A172 (cell line): ENCODE measurements around the gene MARCHF9. TPM values are rescaled to one million over a fixed set of nuclear protein-coding genes. Genes with fewer than 3 reads are reported as not detected.

Experiments
- DNase-seq: peaks from one replicate; pipeline ENCODE4 v3.0.0-alpha.2; 2015; ENCODE audit warnings: low spot score
- total RNA-seq: library from RNA; depleted of rRNA; stranded (reverse); fragments of >200 nt; shearing (Covaris generic); gene quantifications from 2 replicates; pipeline ENCODE4 v1.2.3, GENCODE V29; 2014; rRNA removed

MARCHF9 gene
- total RNA-seq, 1 experiment from 2014 or later = 12.9 TPM

DNA sequence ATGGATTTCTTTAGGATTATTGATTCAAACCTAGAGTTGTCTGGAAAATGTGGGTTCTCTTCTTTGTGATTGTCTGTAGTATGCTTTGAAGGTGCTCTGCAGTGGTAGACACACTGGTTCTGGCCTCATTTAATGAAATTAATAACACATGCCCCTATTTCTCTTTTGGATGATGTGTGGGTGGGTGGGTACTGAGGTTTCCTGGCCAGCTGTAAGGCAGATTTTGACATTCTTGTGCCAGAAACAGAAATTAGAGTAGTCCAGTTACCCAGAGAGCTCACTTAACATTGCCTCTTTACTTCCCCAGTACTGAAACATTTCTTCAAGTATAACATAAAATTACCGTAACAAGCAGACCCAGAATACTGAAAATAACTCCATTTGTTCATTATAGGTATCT lies 42.1 kb downstream of the MARCHF9 start:
- no peak for DNase-seq

GRCh38 chr12:57797933-57798332 lies 43.0 kb downstream of the MARCHF9 start:
- no peak for DNase-seq

- DNase-seq = no peak
These were observed 46.1 kb downstream of the MARCHF9 start for GRCh38 chr12:57800965-57801364.

GRCh38 chr12:57802607-57803006 lies 47.7 kb downstream of the MARCHF9 start:
- DNase-seq = no peak

DNA sequence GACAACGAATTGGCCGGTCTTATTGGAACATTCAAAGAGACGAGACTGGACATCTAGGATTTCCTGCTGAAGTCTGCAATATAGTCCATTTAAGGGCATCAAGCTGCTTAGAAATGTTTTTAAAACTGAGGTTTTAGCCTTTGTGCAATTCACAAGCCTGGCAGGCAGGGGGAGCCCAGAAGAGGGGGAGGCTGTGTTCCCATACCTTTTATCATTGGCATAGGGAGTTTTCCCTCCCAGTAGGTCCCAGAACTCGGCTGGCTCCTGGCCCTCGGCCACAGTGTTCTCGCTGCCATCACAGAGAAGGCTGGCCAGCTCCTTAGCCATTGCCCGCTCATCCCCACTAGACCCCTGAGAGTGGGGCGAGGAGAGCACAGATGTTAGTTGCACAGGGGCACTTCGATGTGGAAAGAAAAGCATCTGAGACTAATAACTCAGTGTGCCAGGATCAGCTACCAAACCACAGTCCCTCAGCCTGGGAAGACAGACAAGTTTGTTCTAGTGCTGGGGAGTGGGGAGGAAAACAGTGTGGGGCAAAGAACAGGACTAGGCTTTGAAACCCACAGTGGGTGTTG lies 48.5 kb downstream of the MARCHF9 start:
- DNase-seq = peak; percentile 59

GRCh38 chr12:57806677-57807076 lies 51.8 kb downstream of the MARCHF9 start:
- no peak for DNase-seq

DNA sequence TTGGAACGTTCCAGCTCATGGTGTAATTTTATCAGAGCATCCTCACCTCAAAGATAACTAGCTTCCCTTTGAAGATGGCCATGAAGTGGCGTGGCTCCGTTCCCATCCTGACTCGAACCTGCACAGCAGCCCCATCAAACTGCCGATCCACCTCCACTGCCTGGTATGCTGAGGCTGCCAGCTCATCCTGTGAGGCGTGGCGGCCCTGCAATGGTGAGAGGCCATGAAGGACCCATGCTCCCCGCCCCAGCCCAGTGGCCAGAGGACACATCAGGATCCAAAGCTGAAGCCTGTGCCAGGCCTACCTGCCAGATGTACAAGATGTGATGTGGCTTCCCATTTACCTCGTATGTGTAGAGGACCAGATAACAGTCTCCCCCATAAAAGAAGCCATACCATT lies 52.4 kb downstream of the MARCHF9 start:
- no peak for DNase-seq

- no peak for DNase-seq
These were observed 53.4 kb downstream of the MARCHF9 start for GRCh38 chr12:57808351-57808750.

GRCh38 chr12:57809425-57809824 lies 54.5 kb downstream of the MARCHF9 start:
- DNase-seq = no peak

Other genes with a start within 250 kb of the MARCHF9 start
- gene DDIT3, start 234.6 kb upstream of the MARCHF9 start, total RNA-seq = 45.3 and 46.9 TPM in 2 replicates
- gene MBD6, start 232.3 kb upstream of the MARCHF9 start, total RNA-seq = 2.3 and 11.8 TPM in 2 replicates
- gene DCTN2, start 207.9 kb upstream of the MARCHF9 start, total RNA-seq = 133 and 149 TPM in 2 replicates
- 0.36 and 0.67 TPM in 2 replicates for gene KIF5A, start 205.1 kb upstream of the MARCHF9 start, total RNA-seq
- gene PIP4K2C, start 163.9 kb upstream of the MARCHF9 start, total RNA-seq = 42.5 and 54.0 TPM in 2 replicates
- gene DTX3, start 150.3 kb upstream of the MARCHF9 start, total RNA-seq = 13.6 and 21.3 TPM in 2 replicates
- 20.6 and 23.0 TPM in 2 replicates for gene ARHGEF25, start 143.7 kb upstream of the MARCHF9 start, total RNA-seq
- 61.9 and 82.6 TPM in 2 replicates for gene B4GALNT1, start 121.9 kb upstream of the MARCHF9 start, total RNA-seq
- gene OS9, start 61.0 kb upstream of the MARCHF9 start, total RNA-seq = 103 and 144 TPM in 2 replicates
- 0.02 and 0.55 TPM in 2 replicates for gene AGAP2, start 16.4 kb upstream of the MARCHF9 start, total RNA-seq
- gene TSPAN31, start 10.1 kb upstream of the MARCHF9 start, total RNA-seq = 31.2 and 33.3 TPM in 2 replicates
- 300 and 506 TPM in 2 replicates for gene CDK4, start 2.8 kb upstream of the MARCHF9 start, total RNA-seq
- 0.90 and 2.1 TPM in 2 replicates for gene CYP27B1, start 12.0 kb downstream of the MARCHF9 start, total RNA-seq
- gene METTL1, start 17.0 kb downstream of the MARCHF9 start, total RNA-seq = 4.3 and 5.1 TPM in 2 replicates
- gene EEF1AKMT3, start 17.5 kb downstream of the MARCHF9 start, total RNA-seq = 3.3 and 7.8 TPM in 2 replicates
- 51.0 and 54.8 TPM in 2 replicates for gene TSFM, start 27.7 kb downstream of the MARCHF9 start, total RNA-seq
- gene AVIL, start 63.6 kb downstream of the MARCHF9 start, total RNA-seq = 0.41 and 0.98 TPM in 2 replicates
- gene CTDSP2, start 91.6 kb downstream of the MARCHF9 start, total RNA-seq = 26.9 and 27.5 TPM in 2 replicates
- gene ATP23, start 186.5 kb downstream of the MARCHF9 start, total RNA-seq = 15.7 and 17.7 TPM in 2 replicates